ENCODE results near the gene PHLDB1.
"Not testable (repeated sequence)": the region's sequence is repeated elsewhere in the genome, so short reads cannot be mapped to it uniquely, and the experiment has no call there.

PHLDB1 gene

DNA sequence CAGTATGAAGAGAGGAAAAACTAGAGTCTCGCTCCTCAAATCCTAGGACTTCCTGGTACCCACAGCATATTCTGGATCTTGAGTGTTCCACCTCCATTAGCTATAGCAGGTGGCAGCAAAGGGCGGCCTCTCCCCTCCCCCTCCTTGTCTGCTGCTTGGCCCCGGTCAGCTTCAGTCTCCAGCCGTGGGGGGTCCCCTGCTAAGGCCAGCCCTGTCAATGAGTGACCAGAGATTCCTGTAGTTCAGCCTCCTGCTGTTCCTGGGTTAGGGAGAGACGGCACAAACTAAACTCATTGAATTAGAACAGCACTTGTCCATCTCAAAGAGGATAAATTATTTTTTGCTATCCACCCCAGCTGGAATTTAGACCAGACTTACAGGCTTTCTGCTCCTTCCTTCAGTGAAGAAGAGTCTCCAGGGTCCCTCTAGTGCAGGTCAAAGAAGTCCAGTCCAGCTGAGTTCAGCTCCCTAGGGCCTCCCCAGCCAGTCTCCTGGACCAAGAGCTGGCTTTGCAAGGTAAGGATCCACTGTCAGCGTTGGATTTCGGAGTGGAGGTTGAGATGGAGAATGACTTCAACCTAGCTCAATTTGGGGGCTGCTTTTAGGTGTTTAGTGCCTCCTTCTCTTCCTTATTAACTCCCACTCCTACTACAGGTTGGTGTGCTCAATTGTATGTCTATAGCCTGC, 1.1 kb upstream of the PHLDB1 start:
- no peak for DNase-seq (ENCODE audit: low read depth)

DNA sequence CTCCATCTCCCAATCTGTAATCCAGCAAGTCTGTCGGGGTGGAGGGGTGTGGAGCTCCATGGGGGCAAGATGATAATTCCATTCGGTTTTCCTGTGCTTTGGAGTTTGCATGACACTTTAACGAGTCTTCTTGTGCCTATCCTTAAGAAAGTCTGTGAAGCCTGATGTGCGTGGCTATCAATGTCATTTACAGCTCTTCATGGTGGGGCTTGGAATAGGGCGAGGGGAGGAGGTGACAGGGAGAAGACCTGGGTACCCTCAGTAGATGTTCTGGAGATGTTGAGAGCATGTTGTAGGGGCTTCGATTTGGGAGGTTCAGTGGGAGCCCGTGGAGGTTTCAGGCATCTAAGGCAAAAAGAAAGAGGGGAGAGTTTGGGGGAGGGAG, 579 bp upstream of the PHLDB1 start:
- DNase-seq (ENCODE audit: low read depth): no peak

DNA sequence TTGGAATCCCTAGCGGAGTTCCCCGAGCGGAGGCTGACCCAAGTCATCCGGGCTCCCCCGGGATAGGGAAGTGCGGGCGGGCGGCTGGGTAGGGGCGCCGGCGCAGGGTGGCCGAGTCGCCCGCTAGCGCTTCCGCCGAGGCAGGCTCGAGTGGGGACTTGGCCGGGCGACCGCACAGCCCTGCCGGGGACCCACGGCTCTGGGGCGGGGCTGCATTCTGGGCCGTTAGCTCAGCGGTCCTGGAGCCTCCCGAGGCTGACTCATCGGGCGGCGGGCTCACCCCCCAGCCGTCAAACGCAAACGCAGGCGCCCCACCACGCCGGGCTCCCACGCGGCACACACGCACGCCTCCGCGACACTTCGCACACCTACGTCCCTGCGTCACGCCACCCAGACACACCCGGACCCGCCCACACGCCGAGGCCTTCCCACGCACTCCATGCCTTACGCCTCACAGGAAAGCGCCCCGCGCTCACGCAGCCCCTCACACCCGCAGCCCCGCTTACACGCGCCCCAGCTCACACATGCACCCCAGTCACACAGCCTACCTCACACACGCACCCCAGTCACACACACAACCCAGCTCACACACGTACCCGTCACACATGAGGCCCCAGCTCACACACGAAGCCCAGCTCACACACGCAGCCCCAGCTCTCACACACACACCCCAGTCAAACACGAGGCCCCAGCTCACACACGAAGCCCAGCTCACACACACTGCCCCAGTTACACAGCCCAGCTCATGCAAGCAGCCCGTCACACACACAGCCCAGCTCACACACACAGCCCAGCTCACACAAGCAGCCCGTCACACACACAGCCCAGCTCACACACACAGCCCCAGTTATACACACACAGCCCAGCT, 1.2 kb downstream of the PHLDB1 start:
- peak; percentile 84 for DNase-seq (ENCODE audit: low read depth)

DNA sequence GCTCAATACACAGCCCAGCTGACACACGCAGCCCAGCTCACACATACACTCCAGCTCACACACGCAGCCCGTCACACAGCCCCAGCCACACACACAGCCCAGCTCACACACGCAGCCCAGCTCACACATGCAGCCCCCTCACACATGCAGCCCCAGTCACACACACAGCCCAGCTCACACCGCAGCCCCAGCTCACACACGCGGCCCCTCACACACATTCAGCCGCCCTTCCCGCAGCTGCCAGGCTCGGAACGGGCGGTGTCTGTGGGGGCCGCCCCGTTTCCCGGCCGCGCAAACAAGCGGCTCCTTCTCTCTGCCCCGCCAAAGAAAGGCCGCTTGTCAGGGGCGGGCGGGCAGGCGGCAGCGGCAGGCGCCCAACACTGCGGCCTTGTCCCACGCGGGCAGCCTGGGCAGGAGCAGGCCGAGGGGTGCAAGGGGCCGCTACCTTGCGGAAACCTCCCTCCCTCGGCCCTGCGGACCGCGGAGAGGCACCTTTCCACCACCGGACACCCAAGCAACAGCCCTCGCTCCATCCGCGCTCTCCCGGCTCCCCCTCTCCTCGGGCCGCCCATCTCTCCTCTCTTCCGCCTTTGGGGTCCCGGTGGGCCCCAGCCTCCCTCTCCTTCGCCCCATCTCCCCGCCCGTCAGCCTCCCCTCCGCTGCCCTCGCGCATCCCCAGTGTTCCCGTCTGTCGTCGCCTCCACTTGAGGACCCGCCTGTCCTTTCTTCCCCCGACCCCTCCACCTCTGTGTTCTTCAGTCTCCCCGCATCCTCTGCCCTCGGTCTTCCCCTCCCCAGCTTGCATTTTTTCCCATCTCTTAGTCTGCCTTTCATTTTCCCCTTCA, 2.2 kb downstream of the PHLDB1 start:
- peak; percentile 23 for DNase-seq (ENCODE audit: low read depth)

DNA sequence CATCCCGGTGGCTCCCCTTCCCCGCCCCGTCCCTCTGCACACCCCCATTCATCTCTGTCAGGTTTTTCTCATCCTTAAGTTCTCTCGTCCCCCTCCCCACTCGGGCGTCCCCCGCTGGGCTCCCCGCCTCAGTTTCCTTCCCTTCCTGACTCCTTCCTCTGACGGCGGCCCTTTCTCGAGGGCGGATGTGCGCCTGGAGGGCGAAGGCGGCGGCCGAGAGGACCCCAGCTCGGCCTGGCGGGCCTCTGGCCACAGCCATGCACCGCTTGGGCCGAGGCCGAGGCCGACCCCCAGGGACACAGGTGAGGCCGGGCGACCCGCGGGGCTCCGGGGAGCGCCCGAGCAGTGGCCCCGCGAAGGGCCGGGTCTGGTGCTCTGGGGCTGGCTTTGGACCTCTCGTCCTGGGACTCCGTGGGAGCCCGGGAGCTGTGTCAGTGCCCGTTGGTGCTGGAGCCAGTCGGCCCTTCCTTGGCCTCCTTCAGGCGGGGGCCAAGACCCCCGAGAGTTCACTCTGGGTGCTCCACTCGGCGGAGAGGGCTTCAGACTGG, 2.9 kb downstream of the PHLDB1 start:
- DNase-seq (ENCODE audit: low read depth): no peak

DNA sequence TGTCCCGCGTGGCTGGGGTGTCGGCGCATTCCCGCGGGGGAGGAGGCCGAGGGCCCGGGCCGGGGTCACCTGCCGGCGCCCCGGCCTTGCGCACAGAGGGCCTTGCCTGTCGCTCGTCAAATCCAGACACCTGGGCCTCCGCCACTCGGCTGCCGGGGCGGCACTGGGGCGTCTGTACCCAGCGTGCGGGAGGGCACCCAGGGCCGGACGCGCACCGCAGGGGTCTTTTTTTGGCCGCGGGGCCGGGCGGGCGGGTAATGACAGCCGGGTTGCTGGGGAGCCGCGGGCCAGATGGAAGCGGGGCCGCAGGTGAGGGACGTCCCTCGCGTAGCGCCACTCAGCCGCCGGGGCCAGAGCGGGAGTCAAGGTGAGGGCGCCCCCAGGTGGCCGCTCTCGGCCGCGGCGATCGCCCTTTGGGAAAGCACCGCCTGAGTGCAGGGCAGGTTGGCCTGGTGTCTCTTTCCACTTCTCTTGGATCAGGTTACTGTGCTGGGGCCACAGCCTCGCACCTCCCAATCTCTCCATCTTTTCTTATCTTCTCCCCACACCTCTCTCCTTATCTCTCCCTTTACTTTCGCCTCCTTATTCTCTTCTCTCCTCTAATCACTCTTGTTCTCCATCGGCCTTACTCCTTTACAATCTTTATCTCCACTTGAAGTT, 3.5 kb downstream of the PHLDB1 start:
- DNase-seq (ENCODE audit: low read depth): peak; percentile 78

DNA sequence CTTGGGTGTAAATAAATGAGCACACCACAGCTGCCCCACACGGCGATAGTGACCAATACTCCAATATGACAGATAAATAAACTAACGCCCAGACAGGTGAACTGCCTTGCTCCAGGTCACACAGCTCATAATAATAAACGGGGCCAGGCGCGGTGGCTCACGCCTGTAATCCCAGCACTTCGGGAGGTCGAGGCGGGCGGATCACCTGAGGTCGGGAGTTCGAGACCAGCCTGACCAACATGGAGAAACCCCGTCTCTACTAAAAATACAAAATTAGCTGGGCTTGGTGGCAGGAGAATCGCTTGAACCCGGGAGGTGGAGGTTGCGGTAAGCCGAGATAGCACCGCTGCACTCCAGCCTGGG, 4.0 kb downstream of the PHLDB1 start:
- DNase-seq (ENCODE audit: low read depth): not testable (repeated sequence)

DNA sequence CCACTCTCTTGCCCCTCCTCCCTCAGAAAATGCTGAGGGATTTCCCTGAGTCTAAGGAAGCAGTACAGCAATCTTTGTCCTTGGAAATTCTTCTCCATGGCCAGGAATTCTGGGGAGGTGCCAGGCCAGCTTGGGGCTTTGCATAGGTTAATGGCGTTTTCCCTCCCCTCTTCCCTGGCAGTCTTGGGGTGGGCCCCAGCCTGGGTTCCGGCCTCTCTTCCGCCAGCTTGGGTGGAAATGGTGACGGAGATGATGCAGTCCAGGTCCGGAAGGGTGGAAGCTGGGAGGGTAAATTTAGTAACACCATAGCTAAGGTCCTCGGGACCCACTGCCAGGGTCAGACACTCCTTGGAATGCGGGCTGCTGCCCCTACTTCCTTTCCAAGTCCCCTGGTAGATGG, 5.0 kb downstream of the PHLDB1 start:
- no peak for DNase-seq (ENCODE audit: low read depth)

DNA sequence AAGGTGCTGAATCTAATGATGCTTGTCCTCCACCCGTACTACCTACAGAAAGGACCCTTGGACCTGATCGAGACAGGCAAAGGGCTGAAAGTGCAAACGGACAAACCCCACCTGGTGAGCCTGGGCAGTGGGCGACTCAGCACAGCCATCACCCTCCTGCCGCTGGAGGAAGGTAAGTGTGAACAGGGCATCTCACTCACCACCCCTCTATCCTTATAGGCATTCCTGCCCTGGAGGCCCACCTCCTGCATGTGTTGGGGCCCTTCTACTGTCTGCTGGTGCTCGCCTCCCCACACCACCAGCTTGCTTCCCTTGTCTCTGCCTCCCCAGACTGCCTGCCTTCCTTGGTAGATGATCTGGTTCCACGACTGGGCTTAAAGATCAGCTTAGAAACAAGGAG, 7.1 kb downstream of the PHLDB1 start:
- no peak for DNase-seq (ENCODE audit: low read depth)

DNA sequence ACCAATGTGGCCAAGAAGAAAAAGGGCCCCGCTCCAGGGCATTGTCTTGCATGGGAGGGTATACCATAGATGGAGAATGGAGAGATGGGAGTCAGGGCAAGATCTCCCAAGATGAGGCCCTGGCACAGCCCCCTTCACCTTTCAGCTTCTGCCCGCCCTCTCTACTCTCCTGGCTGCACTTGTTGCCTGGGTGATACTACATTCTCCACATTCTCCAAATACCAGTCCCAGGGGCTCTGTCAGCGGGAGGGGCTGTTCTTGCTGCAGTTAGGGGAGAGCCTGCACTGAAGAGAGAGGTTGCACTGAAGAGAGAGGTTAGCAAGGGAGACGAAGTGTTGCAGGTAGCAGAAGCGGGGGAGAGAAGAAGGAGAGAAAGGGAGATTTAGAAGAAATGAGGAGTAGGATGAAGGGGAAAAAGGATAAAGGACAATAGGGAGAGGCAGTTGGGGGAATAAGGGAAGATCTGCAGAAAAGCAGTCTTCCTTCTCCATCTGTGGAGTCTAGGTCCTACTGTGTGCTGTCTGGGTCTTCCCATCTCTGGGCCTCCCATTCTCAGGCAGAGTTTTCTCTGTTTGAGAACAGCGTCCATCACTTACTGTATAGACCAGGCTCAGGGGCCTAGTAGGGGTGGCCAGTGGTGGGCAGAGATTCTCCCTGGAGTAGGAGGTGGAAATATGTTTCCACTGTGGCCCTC, 8.0 kb downstream of the PHLDB1 start:
- no peak for DNase-seq (ENCODE audit: low read depth)

DNA sequence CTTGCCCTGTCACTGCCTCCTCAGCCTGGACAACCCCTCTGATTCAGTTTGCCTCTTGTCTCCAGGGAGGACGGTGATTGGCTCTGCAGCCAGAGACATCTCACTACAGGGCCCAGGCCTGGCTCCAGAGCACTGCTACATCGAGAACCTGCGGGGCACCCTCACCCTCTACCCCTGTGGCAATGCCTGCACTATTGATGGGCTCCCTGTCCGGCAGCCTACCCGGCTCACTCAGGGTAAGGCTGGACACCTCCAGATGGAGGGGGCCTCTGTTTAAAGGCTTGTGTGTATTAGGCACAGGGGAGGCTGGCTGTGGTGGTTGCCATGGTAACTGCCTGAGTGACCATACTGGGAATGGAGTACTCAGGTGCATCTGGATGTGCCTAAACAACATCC, 8.6 kb downstream of the PHLDB1 start:
- DNase-seq (ENCODE audit: low read depth): no peak

DNA sequence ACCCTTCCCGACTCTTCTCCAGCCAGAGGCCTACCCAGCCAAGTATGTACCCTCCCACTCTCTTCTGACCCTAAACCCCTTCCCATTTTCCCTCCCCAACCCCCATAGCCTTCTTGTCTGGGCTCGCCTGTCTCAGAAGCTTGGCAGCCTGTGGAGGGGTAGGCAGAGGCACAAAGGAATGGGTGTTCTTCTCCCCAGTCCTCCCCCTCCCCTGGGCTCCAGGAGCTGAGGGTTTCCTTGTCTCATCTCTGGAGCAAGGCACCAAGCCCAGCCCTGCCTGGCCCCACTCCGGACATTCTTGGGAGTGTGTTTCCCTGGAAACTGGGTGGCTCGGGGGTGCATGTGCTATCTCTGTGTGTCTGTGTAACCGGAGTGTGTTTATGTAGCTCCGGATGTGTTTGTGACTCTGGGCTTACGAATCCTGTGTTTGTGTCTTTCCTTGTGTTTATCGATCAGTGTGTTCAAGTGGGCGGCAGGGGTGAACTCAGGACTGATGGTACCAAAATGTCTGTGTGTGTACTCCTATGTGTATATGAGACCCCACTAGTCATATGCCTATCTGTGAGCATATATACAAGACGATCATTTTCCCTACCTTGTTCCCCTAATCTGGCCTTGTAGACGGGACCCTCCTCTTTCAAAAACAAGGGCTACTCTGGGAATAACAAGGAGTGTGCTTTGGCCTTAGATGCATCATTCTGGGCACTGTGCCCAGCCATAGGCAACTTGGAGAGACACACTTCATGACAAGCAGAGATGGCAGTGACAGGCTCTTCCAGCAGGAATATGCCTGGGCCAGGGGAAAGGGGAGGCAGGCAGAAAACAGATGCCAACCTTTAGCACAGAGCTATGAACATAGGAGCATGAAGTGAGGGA, 10.9 kb downstream of the PHLDB1 start:
- DNase-seq (ENCODE audit: low read depth): no peak

DNA sequence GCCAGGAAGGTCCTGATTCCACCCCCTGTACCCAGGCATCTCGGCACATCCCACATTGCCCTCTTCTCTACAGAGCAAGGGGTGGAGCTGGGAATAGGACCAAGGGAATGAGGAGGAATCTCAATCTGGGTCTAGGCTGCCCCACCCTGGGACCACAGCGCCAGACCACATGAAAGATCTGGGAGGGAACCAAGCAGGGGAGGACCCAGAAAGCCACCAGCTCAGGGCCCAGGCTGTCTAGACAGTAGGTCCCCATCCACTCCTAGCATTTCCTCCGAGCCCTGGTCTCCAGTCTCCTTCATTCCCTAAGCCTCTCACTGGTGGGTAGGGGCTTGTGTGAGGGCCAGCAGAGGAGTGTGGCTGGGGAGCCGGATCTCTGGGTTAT, 11.6 kb downstream of the PHLDB1 start:
- DNase-seq (ENCODE audit: low read depth): no peak

DNA sequence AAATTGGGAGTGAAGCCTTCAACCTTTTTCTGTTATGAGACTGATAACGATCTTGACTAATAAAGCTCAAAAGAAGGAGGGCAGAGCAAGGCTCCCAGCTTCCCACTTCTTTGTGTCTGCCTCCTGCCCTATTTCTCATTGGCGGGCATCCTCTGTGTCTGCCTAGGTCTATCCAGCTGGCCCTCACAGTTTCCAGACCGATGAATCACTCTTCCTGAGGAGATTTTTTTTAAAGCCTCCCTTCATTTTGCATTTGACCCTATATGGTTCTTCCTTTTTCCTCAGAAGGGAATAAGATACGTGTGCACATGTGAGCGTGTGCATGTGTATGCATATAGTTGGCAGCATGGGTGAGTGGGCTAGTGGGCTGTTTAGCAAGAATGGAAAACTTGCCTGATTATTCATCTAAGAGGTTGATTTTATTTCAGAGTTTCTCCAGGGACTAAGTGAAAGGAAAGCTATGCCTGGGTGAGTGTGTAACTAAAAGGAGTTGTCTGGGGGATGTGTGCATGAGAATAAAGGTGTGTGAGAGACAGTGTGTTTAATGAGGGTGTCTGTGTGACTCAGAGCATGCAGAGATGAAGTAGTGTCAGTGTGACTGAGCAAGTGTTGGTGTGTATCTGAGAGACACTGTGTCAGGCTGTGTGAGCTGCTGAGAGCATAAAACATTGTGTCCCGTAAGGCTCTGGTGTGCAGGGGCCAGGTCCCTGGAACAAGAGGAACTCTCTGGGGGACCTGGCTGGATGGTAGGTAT, 12.2 kb downstream of the PHLDB1 start:
- DNase-seq (ENCODE audit: low read depth): no peak

DNA sequence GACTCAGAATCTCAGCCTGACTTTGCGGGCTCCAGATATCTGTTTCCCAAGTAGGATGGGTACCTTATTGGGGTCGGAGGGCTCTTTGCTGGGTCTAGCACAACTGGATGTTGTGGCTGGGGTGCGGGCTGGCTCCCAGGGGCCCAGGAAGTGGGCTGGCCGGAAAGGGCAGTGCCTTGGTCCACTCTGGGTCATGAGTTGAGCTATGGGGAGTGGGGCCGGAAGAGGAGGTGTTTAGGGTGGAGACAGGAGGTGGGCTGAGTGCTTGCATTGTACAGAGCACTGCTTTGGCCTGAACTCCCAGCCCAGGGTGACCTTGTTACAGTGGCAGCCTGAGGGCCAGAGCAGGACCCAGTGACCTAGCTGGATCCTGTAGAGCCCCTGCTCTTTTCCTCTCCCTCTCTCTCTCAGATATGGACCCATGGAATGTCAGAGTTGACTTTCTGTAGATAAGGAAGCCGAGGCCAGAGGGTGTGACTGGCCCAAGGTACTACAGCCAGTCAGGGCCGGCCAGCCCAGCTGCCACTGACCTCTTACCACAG, 13.2 kb downstream of the PHLDB1 start:
- no peak for DNase-seq (ENCODE audit: low read depth)

DNA sequence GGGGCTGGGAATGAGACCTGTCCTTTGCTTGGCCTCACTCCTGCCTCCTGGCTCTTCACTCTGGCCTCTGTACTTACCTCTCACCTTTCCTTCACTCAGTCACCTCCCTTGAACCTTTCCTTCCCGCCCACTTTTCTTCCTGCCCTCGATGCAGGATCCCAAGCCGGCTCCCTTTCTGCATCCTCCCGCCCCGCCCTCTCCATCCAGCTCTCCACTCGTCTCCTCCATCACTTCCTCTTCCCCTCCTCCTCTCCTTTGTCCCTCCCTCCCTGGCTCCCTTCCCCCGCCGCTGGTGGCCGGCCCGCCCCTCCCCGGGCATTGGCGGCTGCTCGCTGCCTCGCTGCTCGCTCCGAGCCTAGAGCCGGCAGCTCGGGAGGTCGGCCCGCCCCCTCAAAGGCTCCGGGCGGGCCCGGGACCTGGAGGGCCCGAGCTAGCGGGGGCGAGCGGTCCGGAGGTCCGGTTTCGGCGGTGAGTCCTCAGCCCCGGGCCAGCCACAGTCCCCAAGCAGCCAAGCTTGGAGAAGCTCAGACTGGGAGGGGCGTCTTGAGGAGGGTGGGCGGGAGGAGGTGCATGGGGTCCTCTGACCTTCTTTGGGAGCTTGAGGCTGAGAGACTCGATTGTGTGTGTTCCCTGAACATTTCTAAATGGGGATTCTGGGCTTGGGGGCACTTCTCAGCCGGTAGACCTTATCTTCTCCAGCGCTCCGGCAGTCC, 13.8 kb downstream of the PHLDB1 start:
- DNase-seq (ENCODE audit: low read depth): no peak

DNA sequence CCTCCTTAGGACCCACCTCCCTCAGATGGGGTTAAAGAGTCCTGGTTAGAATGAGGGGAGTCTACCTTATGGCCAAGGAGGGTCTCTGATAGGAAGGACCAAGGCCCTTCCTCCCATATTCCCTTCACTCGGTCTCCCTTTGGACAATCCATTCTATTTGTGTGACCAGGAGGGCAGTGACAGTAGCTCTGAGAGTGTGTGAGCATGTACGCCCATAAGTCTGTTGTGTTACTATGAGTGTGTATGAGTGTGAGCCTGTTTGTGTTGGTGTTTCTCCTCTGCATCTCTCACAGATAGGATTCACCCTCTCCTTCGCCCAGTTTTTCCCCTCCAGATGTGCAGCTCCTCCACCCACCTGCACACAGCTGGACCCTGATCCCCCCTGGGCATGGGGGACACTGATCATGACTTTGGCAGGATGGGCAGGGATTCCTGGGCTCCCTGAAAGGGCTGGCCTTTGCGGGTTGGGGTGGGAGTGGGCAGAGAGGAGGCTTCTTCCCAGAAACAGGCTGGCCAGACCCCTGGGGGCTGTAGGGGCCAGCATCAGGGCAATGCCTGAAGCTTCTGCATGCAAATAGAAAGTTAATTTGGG, 14.5 kb downstream of the PHLDB1 start:
- DNase-seq (ENCODE audit: low read depth): no peak
